Parathyroid adenoma (tissue), 2 donors: ENCODE data around the gene MISP.
"Not testable (repeated sequence)": the region's sequence is repeated elsewhere in the genome, so short reads cannot be mapped to it uniquely, and the experiment has no call there.

Experiments used
- H2AFZ ChIP-seq: fragments of 300-600 bp; sonication (generic); one replicate; pipeline ENCODE4 v1.7.0; 2017; ENCODE audit warnings: antibody characterized with exemption, mild to moderate bottlenecking
- H3K27ac ChIP-seq: fragments of 300-600 bp; sonication (generic); one replicate; pipeline ENCODE4 v1.7.0; 2017
- H3K27me3 ChIP-seq: fragments of 300-600 bp; sonication (generic); one replicate; pipeline ENCODE4 v1.7.0; 2017; ENCODE audit warnings: low read length; ENCODE audit not compliant: control insufficient read depth, insufficient read depth
- H3K36me3 ChIP-seq: fragments of 300-600 bp; sonication (generic); one replicate; pipeline ENCODE4 v1.7.0; 2017; ENCODE audit warnings: low read length; ENCODE audit not compliant: control insufficient read depth, insufficient read depth
- H3K4me1 ChIP-seq: fragments of 300-600 bp; sonication (generic); one replicate; pipeline ENCODE4 v1.7.0; 2017; ENCODE audit warnings: control low read depth
- H3K4me2 ChIP-seq: fragments of 300-600 bp; sonication (generic); one replicate; pipeline ENCODE4 v1.7.0; 2017; ENCODE audit warnings: low read length
- H3K4me3 ChIP-seq: fragments of 300-600 bp; sonication (generic); one replicate; pipeline ENCODE4 v1.7.0; 2017; ENCODE audit warnings: low read depth, low read length
- H3K79me2 ChIP-seq: fragments of 300-600 bp; sonication (generic); one replicate; pipeline ENCODE4 v1.7.0; 2017; ENCODE audit warnings: control low read depth
- H3K9ac ChIP-seq: fragments of 300-600 bp; sonication (generic); one replicate; pipeline ENCODE4 v1.7.0; 2017; ENCODE audit warnings: mild to moderate bottlenecking
- H3K9me3 ChIP-seq: fragments of 300-600 bp; sonication (generic); one replicate; pipeline ENCODE4 v1.7.0; 2017; ENCODE audit warnings: low read length; ENCODE audit not compliant: control insufficient read depth
- TF ChIP-seq, protein P1 (sequence below): fragments of 300-600 bp; sonication (generic); IDR thresholded peaks from one replicate; pipeline ENCODE4 v1.7.0; 2017; ENCODE audit warnings: antibody characterized with exemption, mild to moderate bottlenecking
- donor health status: primary hyperparathyroidism.

MISP gene

DNA sequence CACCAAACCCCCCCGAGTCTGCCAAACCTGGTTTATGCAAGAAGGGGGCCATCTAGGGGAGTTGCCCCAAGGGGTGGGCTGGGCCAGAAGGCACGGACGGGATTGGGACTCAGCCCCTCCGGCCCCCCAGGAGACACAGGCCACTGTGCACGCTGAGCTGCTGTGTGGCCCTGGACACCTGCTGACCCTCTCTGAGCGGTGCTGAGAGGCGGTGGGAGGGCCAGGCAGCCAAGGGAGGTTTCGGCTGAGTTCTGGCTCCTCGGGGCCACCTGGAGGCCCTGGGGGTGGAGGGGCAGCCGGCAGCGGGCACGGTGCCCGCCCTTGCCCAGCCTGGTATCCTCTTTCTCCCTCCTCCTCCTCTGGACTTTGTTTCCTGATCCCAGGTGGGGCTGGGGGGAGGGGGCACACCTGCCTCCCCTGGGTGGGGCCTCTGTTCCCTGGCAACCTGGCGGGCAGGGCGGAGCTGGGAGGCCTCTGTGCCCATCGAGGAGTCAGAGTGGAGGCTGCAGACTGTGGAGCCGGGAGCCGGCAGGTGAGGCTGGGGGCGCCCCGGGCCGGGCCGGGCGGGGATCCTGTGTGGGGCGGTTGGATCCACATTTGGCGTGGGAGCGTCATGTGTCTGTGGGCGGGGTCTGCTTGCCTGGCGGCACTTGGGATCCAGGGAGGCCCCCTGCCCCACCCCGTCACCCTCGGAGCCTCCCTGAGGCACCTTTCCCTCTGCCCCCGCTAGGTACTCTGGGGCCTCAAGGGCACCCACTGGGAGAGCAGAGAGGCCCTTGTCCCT is at the start of gene MISP:
Gene MISP (plus strand): TSS at position 473 of the 784 bp plus-strand sequence. CDS start 5,835 bp downstream, outside the sequence.
- no peaks in the 10 kb centered on the region for H3K36me3 ChIP-seq
- no peak within 1 kb of the TSS for H3K4me3 ChIP-seq
- TF ChIP-seq, protein P1, sequence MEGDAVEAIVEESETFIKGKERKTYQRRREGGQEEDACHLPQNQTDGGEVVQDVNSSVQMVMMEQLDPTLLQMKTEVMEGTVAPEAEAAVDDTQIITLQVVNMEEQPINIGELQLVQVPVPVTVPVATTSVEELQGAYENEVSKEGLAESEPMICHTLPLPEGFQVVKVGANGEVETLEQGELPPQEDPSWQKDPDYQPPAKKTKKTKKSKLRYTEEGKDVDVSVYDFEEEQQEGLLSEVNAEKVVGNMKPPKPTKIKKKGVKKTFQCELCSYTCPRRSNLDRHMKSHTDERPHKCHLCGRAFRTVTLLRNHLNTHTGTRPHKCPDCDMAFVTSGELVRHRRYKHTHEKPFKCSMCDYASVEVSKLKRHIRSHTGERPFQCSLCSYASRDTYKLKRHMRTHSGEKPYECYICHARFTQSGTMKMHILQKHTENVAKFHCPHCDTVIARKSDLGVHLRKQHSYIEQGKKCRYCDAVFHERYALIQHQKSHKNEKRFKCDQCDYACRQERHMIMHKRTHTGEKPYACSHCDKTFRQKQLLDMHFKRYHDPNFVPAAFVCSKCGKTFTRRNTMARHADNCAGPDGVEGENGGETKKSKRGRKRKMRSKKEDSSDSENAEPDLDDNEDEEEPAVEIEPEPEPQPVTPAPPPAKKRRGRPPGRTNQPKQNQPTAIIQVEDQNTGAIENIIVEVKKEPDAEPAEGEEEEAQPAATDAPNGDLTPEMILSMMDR = no peak
- H2AFZ ChIP-seq = no peak within 1 kb of the TSS
- H3K9ac ChIP-seq = no peak within 1 kb of the TSS
- H3K27me3 ChIP-seq = no peaks in the 10 kb centered on the region
- H3K27ac ChIP-seq = no peak within 1 kb of the TSS
- H3K9me3 ChIP-seq = no peaks in the 10 kb centered on the region
- H3K79me2 ChIP-seq = no peaks in the 10 kb centered on the region
- H3K4me1 ChIP-seq = no peaks in the 10 kb centered on the region
- H3K4me2 ChIP-seq = no peak within 1 kb of the TSS

DNA sequence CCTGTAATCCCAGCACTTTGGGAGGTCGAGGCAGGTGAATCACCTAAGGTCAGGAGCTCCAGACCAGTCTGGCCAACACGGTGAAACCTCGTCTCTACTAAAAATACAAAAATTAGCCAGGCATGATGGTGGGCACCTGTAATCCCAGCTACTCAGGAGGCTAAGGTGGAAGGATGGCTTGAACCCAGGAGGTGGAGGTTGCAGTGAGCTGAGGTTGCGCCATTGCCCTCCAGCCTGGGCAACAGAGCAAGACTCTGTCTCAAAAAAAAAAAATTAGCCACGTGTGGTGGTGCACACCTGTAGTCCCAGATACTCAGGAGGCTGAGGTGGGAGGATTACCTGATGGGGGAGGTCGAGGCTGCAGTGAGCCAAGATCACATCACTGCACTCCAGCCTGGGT is 48.1 kb upstream of the MISP start:
- not testable (repeated sequence) for H3K79me2 ChIP-seq, H2AFZ ChIP-seq, H3K9me3 ChIP-seq, H3K9ac ChIP-seq, H3K4me3 ChIP-seq, H3K36me3 ChIP-seq, H3K27me3 ChIP-seq, H3K4me1 ChIP-seq, H3K27ac ChIP-seq, H3K4me2 ChIP-seq

GRCh38 chr19:703329-703650 is 47.6 kb upstream of the MISP start:
- Histone ChIP-seq H3K4me3 (no peak overlapping the region), H3K79me2 (no peaks in the 10 kb centered on the region), H3K4me2 (no peak overlapping the region), H3K27ac (no peak overlapping the region), H2AFZ (no peak overlapping the region), H3K9me3 (no peaks in the 10 kb centered on the region), H3K27me3 (no peaks in the 10 kb centered on the region), H3K4me1 (no peaks in the 10 kb centered on the region), H3K9ac (no peak overlapping the region), H3K36me3 (no peaks in the 10 kb centered on the region)
- TF ChIP-seq, protein P1 = no peak

- H2AFZ ChIP-seq = no peak overlapping the region
- no peaks in the 10 kb centered on the region for H3K4me1 ChIP-seq
- H3K79me2 ChIP-seq = no peaks in the 10 kb centered on the region
- TF ChIP-seq, protein P1 = no peak
- H3K4me2 ChIP-seq = no peak overlapping the region
- no peaks in the 10 kb centered on the region for H3K36me3 ChIP-seq
- H3K4me3 ChIP-seq = no peak overlapping the region
- H3K9ac ChIP-seq = no peak overlapping the region
- no peaks in the 10 kb centered on the region for H3K27me3 ChIP-seq
- no peaks in the 10 kb centered on the region for H3K9me3 ChIP-seq
- H3K27ac ChIP-seq = no peak overlapping the region
These were observed 47.1 kb upstream of the MISP start for GRCh38 chr19:703651-704446.

DNA sequence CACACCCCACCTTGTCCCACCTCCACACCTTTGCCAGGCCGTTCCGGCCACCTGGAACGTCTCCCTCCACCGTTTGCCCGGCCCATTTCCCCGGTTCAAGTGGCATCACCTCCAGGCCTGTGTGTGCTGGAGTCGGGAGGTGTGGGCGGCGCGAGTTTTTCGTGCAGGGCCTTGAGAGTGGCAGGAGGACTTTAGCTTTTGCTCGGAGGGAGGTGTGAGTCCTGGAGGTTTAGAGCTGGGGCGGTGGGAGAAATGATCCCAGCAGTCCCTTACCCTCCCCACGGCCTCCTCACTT is 46.5 kb upstream of the MISP start:
- H3K27me3 ChIP-seq = no peaks in the 10 kb centered on the region
- H3K4me3 ChIP-seq = no peak overlapping the region
- no peaks in the 10 kb centered on the region for H3K9me3 ChIP-seq
- TF ChIP-seq, protein P1 = no peak
- no peak overlapping the region for H3K4me2 ChIP-seq
- H3K4me1 ChIP-seq = no peaks in the 10 kb centered on the region
- H3K36me3 ChIP-seq = no peaks in the 10 kb centered on the region
- H3K9ac ChIP-seq = no peak overlapping the region
- H3K79me2 ChIP-seq = no peaks in the 10 kb centered on the region
- no peak overlapping the region for H3K27ac ChIP-seq
- H2AFZ ChIP-seq = no peak overlapping the region
